GM18858 (cell line): ENCODE results near the gene SIGLEC11.
"Not testable (repeated sequence)": the region's sequence is repeated elsewhere in the genome, so short reads cannot be mapped to it uniquely, and the experiment has no call there.

Experiments used
- ATAC-seq: cut with Tn5 transposase; IDR thresholded peaks from one replicate; pipeline ENCODE4 v1.9.1; 2021; ENCODE audit not compliant: unreplicated experiment

The SIGLEC11 gene

DNA sequence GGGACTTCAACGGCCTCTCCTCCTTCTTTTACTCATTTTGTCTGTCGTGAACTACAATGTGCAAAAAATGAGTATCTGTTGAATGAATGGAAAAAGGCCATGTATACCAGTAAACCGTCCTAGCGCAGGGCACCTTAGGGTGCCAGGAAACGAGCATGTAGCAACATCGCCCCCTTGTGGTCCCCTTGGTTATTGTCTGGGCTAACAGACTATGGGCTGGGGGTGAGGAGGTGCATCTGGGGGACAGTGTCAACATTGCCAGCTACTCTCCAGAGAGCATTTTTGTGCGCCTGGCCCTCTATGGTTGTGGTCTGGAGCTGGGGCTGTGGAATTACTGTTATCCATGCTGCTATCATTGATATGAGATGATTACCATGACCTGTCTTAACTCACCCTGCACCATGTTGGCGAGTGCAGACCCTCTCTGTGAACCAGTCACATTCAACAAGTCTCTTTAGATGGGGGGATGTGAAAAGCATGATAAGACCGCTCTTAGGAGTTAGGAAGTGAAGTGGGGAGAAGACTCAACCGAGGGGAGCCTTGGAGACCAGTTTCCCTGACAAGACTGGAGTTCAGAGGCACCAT, 22.8 kb upstream of the SIGLEC11 start:
- no peak for ATAC-seq

DNA sequence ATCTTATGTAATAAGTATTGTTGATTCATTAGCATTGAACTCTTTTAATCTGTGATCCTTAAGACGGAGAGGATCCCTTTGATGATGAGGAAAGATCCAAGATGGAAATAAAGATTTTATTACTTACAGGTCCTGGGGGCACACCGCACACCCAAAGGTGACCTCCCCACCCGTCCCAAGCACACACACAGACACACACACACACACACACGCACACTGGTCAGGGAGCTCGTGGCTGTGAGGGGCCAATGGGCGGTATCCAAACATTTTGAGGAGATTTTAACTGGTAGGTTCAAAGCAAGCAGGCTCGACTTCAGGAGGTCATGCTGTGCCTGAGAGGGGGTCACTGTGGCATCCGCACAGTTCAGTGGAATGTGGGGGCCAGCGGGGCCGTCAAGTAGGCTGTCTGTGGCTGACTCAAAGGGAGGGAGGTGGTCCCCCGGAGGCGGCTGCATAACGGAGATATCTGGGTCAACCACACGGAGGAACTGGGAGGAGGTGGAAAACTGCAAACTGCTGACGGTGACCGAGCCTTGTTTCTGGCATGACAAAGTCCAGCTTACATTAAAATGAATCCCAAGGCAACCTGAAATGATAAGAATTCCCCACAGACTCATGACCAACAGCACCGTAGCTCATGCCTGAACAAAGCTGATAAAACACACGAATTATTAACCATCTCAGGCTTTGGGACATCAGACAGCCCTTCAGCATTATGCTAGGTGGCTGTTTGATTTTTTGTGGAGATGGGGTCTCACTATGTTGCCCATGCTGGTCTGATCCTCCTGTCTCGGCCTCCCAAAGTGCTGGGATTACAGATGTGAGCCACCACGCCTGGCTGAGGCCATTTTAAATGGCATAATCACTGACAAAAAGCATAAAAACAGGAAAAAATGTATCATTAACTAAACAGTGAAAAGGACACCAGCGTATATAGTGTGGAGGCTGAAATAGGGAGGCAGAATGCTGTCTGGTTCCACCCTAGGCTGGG, 20.9 kb upstream of the SIGLEC11 start:
- no peak for ATAC-seq

GRCh38 chr19:49978324-49978723, 17.4 kb upstream of the SIGLEC11 start:
- no peak for ATAC-seq

- ATAC-seq: no peak
Measured at GRCh38 chr19:49977881-49978280, 16.9 kb upstream of the SIGLEC11 start.

DNA sequence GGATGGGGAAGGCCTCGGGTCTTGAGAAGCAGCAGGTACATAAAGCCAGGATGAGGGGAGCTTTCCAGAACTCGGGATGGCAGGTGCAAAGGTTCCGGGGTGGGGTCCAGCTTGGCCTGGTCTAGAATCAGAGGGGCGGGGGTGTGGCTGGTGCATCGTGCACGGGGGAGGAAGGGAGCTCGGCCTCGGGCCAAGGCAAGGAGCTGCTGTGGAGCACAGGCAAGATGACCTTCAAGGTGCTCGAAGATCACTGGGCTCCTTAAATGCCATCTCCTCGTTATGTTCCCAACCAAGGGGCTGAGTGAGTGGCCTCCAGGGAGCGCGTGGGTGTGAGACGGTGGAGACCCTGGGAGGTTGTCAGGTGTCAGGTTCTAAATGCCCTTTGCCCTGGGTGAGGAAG, 16.1 kb upstream of the SIGLEC11 start:
- ATAC-seq: no peak

GRCh38 chr19:49976496-49976895, 15.5 kb upstream of the SIGLEC11 start:
- ATAC-seq: no peak

DNA sequence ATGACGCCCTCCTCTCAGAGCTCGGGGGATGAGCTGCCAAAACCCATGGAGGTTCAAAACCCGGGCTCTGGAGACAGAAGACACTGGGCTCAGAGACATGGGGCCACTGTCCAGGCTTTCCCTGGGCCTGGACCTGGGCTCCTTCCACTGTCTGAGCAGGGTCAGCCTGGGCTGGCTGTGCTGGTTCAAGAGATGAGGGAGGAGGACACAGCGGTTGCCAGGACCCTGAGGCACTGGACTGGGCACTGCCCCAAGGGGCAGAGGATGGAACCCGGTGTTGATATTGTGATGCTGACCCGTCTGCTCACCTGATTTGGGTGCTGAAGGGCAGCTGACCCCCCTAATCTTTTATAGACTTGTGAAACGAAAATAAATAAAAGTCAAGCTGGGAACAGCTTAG, 14.1 kb upstream of the SIGLEC11 start:
- ATAC-seq: no peak

DNA sequence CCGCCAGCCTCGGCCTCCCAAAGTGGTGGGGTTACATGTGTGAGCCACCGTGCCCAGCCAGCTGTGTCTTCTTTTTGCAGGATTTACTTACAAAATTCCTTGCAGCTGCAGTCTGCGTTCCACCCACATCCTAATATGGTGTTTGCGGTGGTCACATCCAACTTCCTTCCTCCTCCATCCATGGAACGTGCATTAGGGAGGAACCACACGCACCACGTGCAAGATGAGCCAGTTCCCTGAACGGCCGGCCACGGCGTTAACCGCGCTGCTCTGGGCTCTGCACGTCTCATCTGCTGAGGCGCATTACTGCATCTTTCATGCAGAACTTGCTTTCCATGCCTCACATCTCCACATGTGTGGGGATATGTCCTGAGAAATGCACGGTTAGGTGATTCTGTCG, 13.0 kb upstream of the SIGLEC11 start:
- ATAC-seq: no peak

DNA sequence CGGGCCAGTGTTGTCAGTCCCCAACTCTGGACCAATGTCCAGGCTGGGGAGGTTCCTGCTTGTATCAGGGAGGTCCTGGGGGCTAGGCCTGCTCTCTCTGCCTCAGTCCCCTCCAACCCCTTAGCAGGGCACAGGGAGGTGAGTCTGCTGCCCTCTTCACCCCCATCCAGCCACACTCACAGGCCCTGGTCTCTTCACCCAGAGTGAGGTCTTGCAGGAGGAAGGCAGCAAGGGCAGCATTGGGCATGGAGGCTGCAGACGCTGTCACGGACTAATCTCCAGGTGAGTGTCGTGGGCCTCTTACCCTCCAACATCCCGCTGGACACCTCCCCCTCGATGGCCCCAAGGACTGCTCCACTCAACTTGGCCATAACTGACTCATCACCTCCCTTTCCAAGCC, 11.9 kb upstream of the SIGLEC11 start:
- no peak for ATAC-seq

- ATAC-seq: no peak
Measured at GRCh38 chr19:49971991-49972411, 11.0 kb upstream of the SIGLEC11 start.

- not testable (repeated sequence) for ATAC-seq
Measured at GRCh38 chr19:49969355-49969754, 8.4 kb upstream of the SIGLEC11 start.

- ATAC-seq: no peak
Measured at GRCh38 chr19:49968279-49968922, 7.4 kb upstream of the SIGLEC11 start.

DNA sequence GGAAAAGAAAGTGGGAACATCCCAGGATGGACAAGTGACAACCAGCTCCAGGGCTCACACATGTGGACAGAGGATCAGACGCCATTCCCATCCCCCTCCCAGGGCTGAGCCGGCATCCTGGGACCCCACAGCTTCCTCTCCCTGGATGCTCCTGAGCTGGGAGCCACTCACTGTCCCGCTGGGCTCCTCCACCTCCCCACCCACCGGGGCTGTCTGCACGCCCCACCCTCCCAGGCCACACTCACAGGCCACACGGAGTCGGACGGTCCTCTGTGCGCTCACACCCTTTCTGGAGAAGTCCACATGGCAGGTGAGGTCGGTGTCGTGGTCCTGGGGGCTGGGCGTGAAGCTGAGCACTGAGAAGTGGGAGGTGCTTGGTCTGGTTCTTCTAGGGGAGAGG, 1.1 kb downstream of the SIGLEC11 start:
- ATAC-seq: not testable (repeated sequence)

DNA sequence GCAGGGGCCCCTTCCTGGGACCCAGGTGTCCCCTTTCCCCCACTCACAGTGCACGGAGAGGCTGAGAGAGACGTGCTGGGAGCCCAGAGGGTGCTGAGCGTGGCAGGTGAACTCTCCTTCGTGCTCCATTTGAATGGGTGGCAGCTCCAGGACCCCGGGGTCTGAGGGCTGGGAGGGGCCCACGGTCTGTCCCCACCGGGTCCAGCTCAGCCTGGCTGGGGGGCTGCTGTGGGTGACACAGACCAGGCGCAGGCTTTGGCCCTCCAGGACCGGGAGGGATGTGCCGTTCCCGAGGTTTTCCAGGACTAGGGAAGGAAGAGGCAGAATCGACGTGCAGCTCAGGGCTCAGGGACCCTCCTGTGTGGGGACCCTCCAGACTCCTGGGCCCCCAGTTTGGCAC, 2.4 kb downstream of the SIGLEC11 start:
- not testable (repeated sequence) for ATAC-seq

DNA sequence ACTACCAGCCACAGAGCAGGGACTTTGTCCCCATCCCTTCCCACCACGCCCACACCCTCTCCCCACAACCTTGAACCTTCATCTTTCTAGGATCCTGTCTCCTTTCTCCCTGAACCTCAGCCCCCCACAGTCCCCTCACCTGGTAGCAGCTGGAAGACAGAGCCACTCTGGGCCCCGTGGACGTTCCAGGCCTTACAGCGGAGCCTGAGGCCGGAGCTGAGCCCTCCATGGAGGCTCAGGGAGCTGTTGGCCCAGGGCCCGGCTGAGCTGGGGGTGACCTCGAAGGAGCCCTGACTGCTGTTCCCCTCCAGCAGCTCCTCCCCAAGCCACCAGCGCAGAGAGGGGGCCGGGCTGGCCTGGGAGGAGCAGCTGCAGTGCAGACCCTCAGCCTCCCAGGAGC, 2.8 kb downstream of the SIGLEC11 start:
- ATAC-seq: not testable (repeated sequence)

DNA sequence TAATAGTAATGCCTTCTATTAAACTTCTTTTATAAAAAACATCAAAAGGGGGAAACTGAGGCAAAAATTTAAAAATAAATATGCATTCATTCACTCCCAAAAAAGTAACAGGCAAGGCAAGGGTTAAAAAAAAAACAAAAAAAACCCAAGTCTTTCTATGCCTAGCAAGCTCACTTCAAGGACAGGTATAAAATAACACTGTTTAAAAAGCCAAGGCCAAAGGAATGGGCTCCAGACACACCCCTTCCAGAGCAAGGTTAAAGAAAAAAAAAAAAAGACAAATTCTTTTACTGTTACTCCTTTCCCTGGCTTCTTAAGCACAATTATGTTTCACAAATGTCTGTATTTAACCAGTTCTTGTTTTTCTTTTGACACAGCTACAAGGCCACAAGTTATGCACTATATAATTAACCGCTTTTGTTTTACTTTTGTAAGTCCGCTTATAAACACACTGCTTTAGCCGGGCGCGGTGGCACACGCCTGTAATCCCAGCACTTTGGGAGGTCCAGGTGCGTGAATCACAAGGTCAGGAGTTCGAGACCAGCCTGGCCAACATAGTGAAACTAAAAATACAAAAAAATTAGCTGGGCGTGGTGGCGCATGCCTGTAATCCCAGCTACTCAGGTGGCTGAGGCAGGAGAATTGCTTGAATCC, 3.6 kb downstream of the SIGLEC11 start:
- ATAC-seq: no peak

GRCh38 chr19:49956115-49956495, 4.9 kb downstream of the SIGLEC11 start:
- ATAC-seq: no peak

- no peak for ATAC-seq
Measured at GRCh38 chr19:49954933-49955332, 6.0 kb downstream of the SIGLEC11 start.

- ATAC-seq: no peak
Measured at GRCh38 chr19:49954092-49954829, 6.7 kb downstream of the SIGLEC11 start.

GRCh38 chr19:49953416-49953815, 7.6 kb downstream of the SIGLEC11 start:
- ATAC-seq: no peak

DNA sequence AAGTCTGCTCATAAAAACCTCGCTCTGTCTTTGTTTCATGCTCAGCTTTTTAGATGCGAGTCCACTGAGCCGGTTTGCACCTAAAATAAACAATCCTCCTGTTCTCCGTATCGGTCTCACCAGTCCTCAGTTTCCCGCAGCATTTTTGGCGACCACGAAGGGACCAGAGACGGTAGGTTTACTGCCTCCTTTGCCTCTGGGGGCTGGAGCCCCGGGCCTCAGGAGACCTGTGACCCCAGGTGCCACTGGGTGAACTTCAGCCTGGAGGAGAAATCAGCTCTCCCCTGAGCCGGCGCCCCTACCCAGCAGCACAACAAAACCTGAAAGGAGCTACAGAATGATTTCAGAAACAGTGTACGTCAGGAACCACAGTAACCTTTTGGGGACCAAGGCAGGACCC, 8.1 kb downstream of the SIGLEC11 start:
- no peak for ATAC-seq
